HCT116 (cell line): ENCODE results near the gene UBAP2L. TPM values are rescaled to one million over a fixed set of nuclear protein-coding genes. Genes with fewer than 3 reads are reported as not detected.

Experiments used
- ATAC-seq: fragments of 200-7000 bp; cut with Tn5 transposase; 2 replicates; pipeline ENCODE4 v1.9.1; 2020; ENCODE audit warnings: mild to moderate bottlenecking, moderate library complexity
- BruUV-seq: library from RNA; stranded (reverse); fragments of 400-500 nt; replicated peaks from 2 replicates; lab custom pipeline; 2021; lab: Mats Ljungman, UMichigan
- CTCF ChIA-PET: fragments of 300-600 bp; sonication (Branson Sonifier 250); formaldehyde crosslinking; loops from one replicate; lab custom pipeline; 2021; ENCODE audit warnings: antibody characterized with exemption; lab: Charles Lee
- POLR2A ChIA-PET: fragments of 300-600, 350-600 bp; sonication (Branson Sonifier 250); formaldehyde crosslinking; loops from one replicate; lab custom pipeline; 2021; ENCODE audit warnings: antibody characterized with exemption; lab: Charles Lee
- RAD21 ChIA-PET, 2 experiments: fragments of 300-600 bp; sonication (Branson Sonifier 250); formaldehyde crosslinking; loops; one replicate each; lab custom pipeline; 2023; ENCODE audit warnings: low total read pairs in 2 of 2; ENCODE audit not compliant: uncharacterized antibody in 2 of 2, unreplicated experiment in 2 of 2, low non-redundant PET in 1 of 2; lab: Charles Lee
- DNase-seq: peaks from one replicate; pipeline ENCODE4 v3.0.0-alpha.2; 2010; ENCODE audit warnings: low read depth, low spot score
- H2AFZ ChIP-seq: fragments of 200-600 bp; shearing (Covaris generic), sonication (generic); 2 replicates; pipeline ENCODE4 v1.6.1; 2017; ENCODE audit warnings: low read depth, mixed run types, mixed read lengths, antibody characterized with exemption, low read length; ENCODE audit not compliant: poor library complexity, severe bottlenecking
- H3K27ac ChIP-seq: 2 replicates; pipeline ENCODE4 v1.5.1; 2012; ENCODE audit warnings: low read depth, low read length
- H3K27me3 ChIP-seq: fragments of 200-600 bp; sonication (generic); 2 replicates; pipeline ENCODE4 v1.6.1; 2016; ENCODE audit warnings: mixed run types, low read length, mixed read lengths; ENCODE audit not compliant: insufficient read depth
- H3K36me3 ChIP-seq, 2 experiments: fragments of 200-500 bp in 1 of 2; fragments of 200-600 bp in 1 of 2; sonication (Bioruptor generic) in 1 of 2; sonication (generic) in 1 of 2; 2 replicates each; pipeline versions ENCODE4 v1.5.1 to v1.6.1; 2014 to 2016; ENCODE audit warnings: low read length in 2 of 2, inconsistent platforms in 1 of 2, mixed read lengths in 1 of 2, mixed run types in 1 of 2; ENCODE audit not compliant: insufficient read depth in 2 of 2, control insufficient read depth in 1 of 2
- H3K4me1 ChIP-seq, 2 experiments: fragments of 200-600 bp in 1 of 2; sonication (generic) in 1 of 2; 2 replicates each; pipeline versions ENCODE4 v1.5.1 to v1.6.1; 2012 to 2017; ENCODE audit warnings: low read length in 2 of 2, inconsistent platforms in 1 of 2, mild to moderate bottlenecking in 1 of 2, mixed read lengths in 1 of 2, mixed run types in 1 of 2, moderate library complexity in 1 of 2; ENCODE audit not compliant: insufficient read depth in 2 of 2, control insufficient read depth in 1 of 2
- H3K4me2 ChIP-seq: fragments of 200-600 bp; sonication (generic); 2 replicates; pipeline ENCODE4 v1.6.1; 2017; ENCODE audit warnings: mixed run types, low read length, mixed read lengths
- H3K4me3 ChIP-seq, 2 experiments: fragments of 200-600 bp in 1 of 2; sonication (generic) in 1 of 2; replicated peaks in 1 of 2; 2 replicates each; pipeline ENCODE4 v1.5.1; 2011 to 2016; ENCODE audit warnings: low read length in 2 of 2, control low read depth in 1 of 2, low read depth in 1 of 2, mild to moderate bottlenecking in 1 of 2, mixed read lengths in 1 of 2, mixed run types in 1 of 2
- H3K79me2 ChIP-seq: fragments of 200-600 bp; sonication (generic); 2 replicates; pipeline ENCODE4 v1.6.1; 2017; ENCODE audit warnings: mild to moderate bottlenecking, mixed run types, low read length, moderate library complexity, mixed read lengths; ENCODE audit not compliant: insufficient read depth
- H3K9ac ChIP-seq: fragments of 200-600 bp; sonication (generic); 2 replicates; pipeline ENCODE4 v1.6.1; 2016; ENCODE audit warnings: low read length, mixed read lengths
- H3K9me2 ChIP-seq: fragments of 200-600 bp; sonication (generic), shearing (Covaris generic); 2 replicates; pipeline ENCODE4 v1.6.1; 2017; ENCODE audit warnings: mixed run types, mild to moderate bottlenecking, moderate library complexity; ENCODE audit not compliant: insufficient read depth
- H3K9me3 ChIP-seq, 2 experiments: fragments of 200-500 bp in 1 of 2; fragments of 200-600 bp in 1 of 2; sonication (Bioruptor generic) in 1 of 2; sonication (generic) in 1 of 2; 2 replicates each; pipeline ENCODE4 v1.6.1; 2014 to 2017; ENCODE audit warnings: low read length in 2 of 2, mixed read lengths in 2 of 2, inconsistent platforms in 1 of 2, low read depth in 1 of 2, mild to moderate bottlenecking in 1 of 2, mixed run types in 1 of 2, moderate library complexity in 1 of 2; ENCODE audit not compliant: control insufficient read depth in 1 of 2, insufficient read depth in 1 of 2
- H4K20me1 ChIP-seq: fragments of 200-600 bp; sonication (generic), shearing (Covaris generic); 2 replicates; pipeline ENCODE4 v1.6.1; 2017; ENCODE audit warnings: mixed run types, mild to moderate bottlenecking, moderate library complexity; ENCODE audit not compliant: insufficient read depth
- CEBPB ChIP-seq: IDR thresholded peaks from 2 replicates; pipeline ENCODE4 v1.6.1; 2012; ENCODE audit warnings: low read depth
- FOSL1 ChIP-seq: IDR thresholded peaks from 2 replicates; pipeline ENCODE4 v1.6.1; 2012; ENCODE audit warnings: low read depth
- POLR2AphosphoS5 ChIP-seq: IDR thresholded peaks from 2 replicates; pipeline ENCODE4 v1.6.1; 2011; ENCODE audit warnings: mild to moderate bottlenecking, low read depth, low read length, moderate library complexity
- SP1 ChIP-seq: IDR thresholded peaks from 2 replicates; pipeline ENCODE4 v1.6.1; 2012; ENCODE audit warnings: low read depth
- intact Hi-C: fragments of 100-400 bp; cut with micrococcal nuclease; formaldehyde crosslinking; loops from 2 replicates; pipeline ENCODE4 v1.10.0; 2022
- microRNA counts: library from miRNA; unstranded; fragments of <30 nt; microRNA quantifications from one replicate; lab custom pipeline; 2015
- microRNA-seq: library from miRNA; unstranded; fragments of <30 nt; microRNA quantifications from one replicate; pipeline ENCODE4, GENCODE V29; 2016; ENCODE audit warnings: borderline number of aligned reads
- total RNA-seq: library from RNA; stranded (reverse); gene quantifications from one replicate; pipeline ENCODE4 v1.2.1, GENCODE V29; 2021; ENCODE audit not compliant: unreplicated experiment
- TF ChIP-seq, protein P1 (sequence below): IDR thresholded peaks from 2 replicates; pipeline ENCODE4 v1.6.1; 2012; ENCODE audit warnings: low read depth
- TF ChIP-seq, protein P2 (sequence below): IDR thresholded peaks from 2 replicates; pipeline ENCODE4 v1.6.1; 2012
- TF ChIP-seq, protein P3 (sequence below): IDR thresholded peaks from 2 replicates; pipeline ENCODE4 v1.6.1; 2011; ENCODE audit warnings: mild to moderate bottlenecking, low read length, moderate library complexity; ENCODE audit not compliant: insufficient replicate concordance; ENCODE audit errors: extremely low read depth

UBAP2L gene
- total RNA-seq, 1 experiment from 2014 or later: 189 TPM

DNA sequence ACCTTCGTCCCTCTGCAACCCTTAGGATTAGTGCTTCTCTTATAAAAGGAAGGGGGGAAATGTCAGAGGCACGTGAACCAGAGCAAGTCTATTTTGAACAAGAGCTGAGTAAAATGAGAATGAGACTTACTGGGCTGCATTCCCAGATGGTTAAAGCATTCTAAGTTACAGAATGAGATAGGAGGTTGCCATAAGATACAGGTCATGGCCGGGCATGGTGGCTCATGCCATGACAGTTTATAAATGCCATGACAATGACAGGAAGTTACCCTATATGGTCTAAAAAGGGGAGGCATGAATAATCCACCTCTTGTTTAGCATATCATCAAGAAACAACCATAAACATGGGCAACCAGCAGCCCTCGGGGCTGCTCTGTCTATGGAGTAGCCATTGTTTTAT, 97.6 kb downstream of the UBAP2L start:
- BruUV-seq: no TSS peak
- ChIA-PET POLR2A (no interaction called here), RAD21 (no interaction called here), CTCF (interaction anchor here (1.6 kb wide), 1 partner anchor 8 kb away, joined by 3 read pairs; no protein-coding TSS in a partner anchor)
- no peak overlapping the region for H2AFZ ChIP-seq
- H3K9ac ChIP-seq: no peak overlapping the region
- TF ChIP-seq, protein P1, sequence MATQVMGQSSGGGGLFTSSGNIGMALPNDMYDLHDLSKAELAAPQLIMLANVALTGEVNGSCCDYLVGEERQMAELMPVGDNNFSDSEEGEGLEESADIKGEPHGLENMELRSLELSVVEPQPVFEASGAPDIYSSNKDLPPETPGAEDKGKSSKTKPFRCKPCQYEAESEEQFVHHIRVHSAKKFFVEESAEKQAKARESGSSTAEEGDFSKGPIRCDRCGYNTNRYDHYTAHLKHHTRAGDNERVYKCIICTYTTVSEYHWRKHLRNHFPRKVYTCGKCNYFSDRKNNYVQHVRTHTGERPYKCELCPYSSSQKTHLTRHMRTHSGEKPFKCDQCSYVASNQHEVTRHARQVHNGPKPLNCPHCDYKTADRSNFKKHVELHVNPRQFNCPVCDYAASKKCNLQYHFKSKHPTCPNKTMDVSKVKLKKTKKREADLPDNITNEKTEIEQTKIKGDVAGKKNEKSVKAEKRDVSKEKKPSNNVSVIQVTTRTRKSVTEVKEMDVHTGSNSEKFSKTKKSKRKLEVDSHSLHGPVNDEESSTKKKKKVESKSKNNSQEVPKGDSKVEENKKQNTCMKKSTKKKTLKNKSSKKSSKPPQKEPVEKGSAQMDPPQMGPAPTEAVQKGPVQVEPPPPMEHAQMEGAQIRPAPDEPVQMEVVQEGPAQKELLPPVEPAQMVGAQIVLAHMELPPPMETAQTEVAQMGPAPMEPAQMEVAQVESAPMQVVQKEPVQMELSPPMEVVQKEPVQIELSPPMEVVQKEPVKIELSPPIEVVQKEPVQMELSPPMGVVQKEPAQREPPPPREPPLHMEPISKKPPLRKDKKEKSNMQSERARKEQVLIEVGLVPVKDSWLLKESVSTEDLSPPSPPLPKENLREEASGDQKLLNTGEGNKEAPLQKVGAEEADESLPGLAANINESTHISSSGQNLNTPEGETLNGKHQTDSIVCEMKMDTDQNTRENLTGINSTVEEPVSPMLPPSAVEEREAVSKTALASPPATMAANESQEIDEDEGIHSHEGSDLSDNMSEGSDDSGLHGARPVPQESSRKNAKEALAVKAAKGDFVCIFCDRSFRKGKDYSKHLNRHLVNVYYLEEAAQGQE: no peak
- TF ChIP-seq POLR2AphosphoS5 (no peak), CEBPB (no peak), SP1 (no peak), FOSL1 (no peak)
- TF ChIP-seq, protein P2, sequence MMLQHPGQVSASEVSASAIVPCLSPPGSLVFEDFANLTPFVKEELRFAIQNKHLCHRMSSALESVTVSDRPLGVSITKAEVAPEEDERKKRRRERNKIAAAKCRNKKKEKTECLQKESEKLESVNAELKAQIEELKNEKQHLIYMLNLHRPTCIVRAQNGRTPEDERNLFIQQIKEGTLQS: no peak
- TF ChIP-seq, protein P3, sequence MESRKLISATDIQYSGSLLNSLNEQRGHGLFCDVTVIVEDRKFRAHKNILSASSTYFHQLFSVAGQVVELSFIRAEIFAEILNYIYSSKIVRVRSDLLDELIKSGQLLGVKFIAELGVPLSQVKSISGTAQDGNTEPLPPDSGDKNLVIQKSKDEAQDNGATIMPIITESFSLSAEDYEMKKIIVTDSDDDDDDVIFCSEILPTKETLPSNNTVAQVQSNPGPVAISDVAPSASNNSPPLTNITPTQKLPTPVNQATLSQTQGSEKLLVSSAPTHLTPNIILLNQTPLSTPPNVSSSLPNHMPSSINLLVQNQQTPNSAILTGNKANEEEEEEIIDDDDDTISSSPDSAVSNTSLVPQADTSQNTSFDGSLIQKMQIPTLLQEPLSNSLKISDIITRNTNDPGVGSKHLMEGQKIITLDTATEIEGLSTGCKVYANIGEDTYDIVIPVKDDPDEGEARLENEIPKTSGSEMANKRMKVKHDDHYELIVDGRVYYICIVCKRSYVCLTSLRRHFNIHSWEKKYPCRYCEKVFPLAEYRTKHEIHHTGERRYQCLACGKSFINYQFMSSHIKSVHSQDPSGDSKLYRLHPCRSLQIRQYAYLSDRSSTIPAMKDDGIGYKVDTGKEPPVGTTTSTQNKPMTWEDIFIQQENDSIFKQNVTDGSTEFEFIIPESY: no peak
- intact Hi-C loops: no loop called here
- no peaks in the 10 kb centered on the region for H3K9me2 ChIP-seq
- no peak overlapping the region for H3K4me2 ChIP-seq
- H3K4me1 ChIP-seq: no peaks in the 10 kb centered on the region
- peaks cover 8% of the 10 kb centered on the region; the same call in 1 of the 2 replicates for H3K27me3 ChIP-seq
- ATAC-seq (no peak), DNase-seq (no peak)
- no peak overlapping the region for H3K27ac ChIP-seq
- no peaks in the 10 kb centered on the region for H3K9me3 ChIP-seq
- no peaks in the 10 kb centered on the region for H4K20me1 ChIP-seq
- no peak overlapping the region for H3K4me3 ChIP-seq
- no peaks in the 10 kb centered on the region for H3K36me3 ChIP-seq
- no peaks in the 10 kb centered on the region for H3K79me2 ChIP-seq

MicroRNA genes within 50 kb of the gene (microRNA counts, 767-probe panel; counts per million panel counts)
- not detected for microRNA hsa-miR-190b (lab: Ali Mortazavi, UCI)

Small RNA genes within 50 kb of the gene (microRNA-seq; reads per million reads assigned to microRNA genes)
- gene MIR190B: 8.5 reads per million, percentile 24 among the genes with 10 or more reads in this experiment

Other genes with a start within 250 kb of the UBAP2L start
- 123 TPM for gene JTB, start 243.3 kb upstream of the UBAP2L start, total RNA-seq
- 93.6 TPM for gene RAB13, start 234.6 kb upstream of the UBAP2L start, total RNA-seq
- gene RPS27, start 230.2 kb upstream of the UBAP2L start, total RNA-seq: 1,905 TPM
- gene NUP210L, start 65.9 kb upstream of the UBAP2L start, total RNA-seq: 0.10 TPM
- 457 TPM for gene TPM3, start 28.9 kb upstream of the UBAP2L start, total RNA-seq
- not detected for gene CFAP141, start 14.6 kb upstream of the UBAP2L start, total RNA-seq
- gene HAX1, start 51.7 kb downstream of the UBAP2L start, total RNA-seq: 93.6 TPM
- gene AQP10, start 100.1 kb downstream of the UBAP2L start, total RNA-seq: not detected
- gene ATP8B2, start 104.6 kb downstream of the UBAP2L start, total RNA-seq: 22.1 TPM
- 6.8 TPM for gene IL6R, start 184.4 kb downstream of the UBAP2L start, total RNA-seq